Stimulated activated CD4-positive, alpha-beta T cell treated with anti-CD3 and anti-CD28 coated beads, Interleukin-15, amount 100 ng/mL, for 48 hours (primary cell): ENCODE data around the gene ITGAD.
"Not testable (repeated sequence)": the region's sequence is repeated elsewhere in the genome, so short reads cannot be mapped to it uniquely, and the experiment has no call there.

Source experiments
- DNase-seq, 2 donors: peaks; one replicate each; pipeline ENCODE4 v3.0.0-alpha.2; 2020; ENCODE audit warnings: low read depth in 2 of 2

The ITGAD gene

GRCh38 chr16:31403590-31404352 lies 10.6 kb downstream of the ITGAD start:
- DNase-seq = no peak

- DNase-seq = no peak
Measured at GRCh38 chr16:31404353-31405064, 11.4 kb downstream of the ITGAD start.

- DNase-seq = no peak
Measured at GRCh38 chr16:31407406-31407805, 14.3 kb downstream of the ITGAD start.

GRCh38 chr16:31409433-31409832 lies 16.3 kb downstream of the ITGAD start:
- no peak for DNase-seq

GRCh38 chr16:31410082-31410481 lies 16.9 kb downstream of the ITGAD start:
- DNase-seq = no peak

GRCh38 chr16:31411024-31411844 lies 18.1 kb downstream of the ITGAD start:
- no peak for DNase-seq

GRCh38 chr16:31412750-31413149 lies 19.6 kb downstream of the ITGAD start:
- no peak for DNase-seq

GRCh38 chr16:31413381-31413780 lies 20.2 kb downstream of the ITGAD start:
- DNase-seq = no peak

- DNase-seq = no peak
Measured at GRCh38 chr16:31413943-31414342, 20.8 kb downstream of the ITGAD start.

GRCh38 chr16:31414706-31415105 lies 21.6 kb downstream of the ITGAD start:
- DNase-seq = no peak

GRCh38 chr16:31416371-31416770 lies 23.2 kb downstream of the ITGAD start:
- DNase-seq = no peak

- not testable (repeated sequence) for DNase-seq
Measured at GRCh38 chr16:31417036-31417435, 23.9 kb downstream of the ITGAD start.

GRCh38 chr16:31417916-31418315 lies 24.8 kb downstream of the ITGAD start:
- no peak for DNase-seq

GRCh38 chr16:31420037-31420436 lies 26.9 kb downstream of the ITGAD start:
- no peak for DNase-seq

GRCh38 chr16:31421587-31421986 lies 28.5 kb downstream of the ITGAD start:
- peak; percentile 52 to 63 for DNase-seq

GRCh38 chr16:31423241-31423640 lies 30.1 kb downstream of the ITGAD start:
- DNase-seq = no peak

GRCh38 chr16:31423801-31424200 lies 30.7 kb downstream of the ITGAD start:
- no peak for DNase-seq

- DNase-seq = peak; percentile 40 to 41
Measured at GRCh38 chr16:31427441-31428278, 34.5 kb downstream of the ITGAD start.

- no peak for DNase-seq
Measured at GRCh38 chr16:31428279-31428597, 35.1 kb downstream of the ITGAD start, which contains the start of gene COX6A2. Gene COX6A2 (minus strand): TSS chr16:31428360. CDS start chr16:31428325, 35 bp downstream.

- DNase-seq = no peak
Measured at GRCh38 chr16:31428638-31429247, 35.6 kb downstream of the ITGAD start.

- no peak for DNase-seq
Measured at GRCh38 chr16:31429314-31429713, 36.2 kb downstream of the ITGAD start.
